ENCODE data around the gene UXS1.

- no peak for TF ChIP-seq FOXA1 (IDR thresholded peaks at IDR 0.05)
- no peak for TF ChIP-seq BHLHE40 (IDR thresholded peaks at IDR 0.05; ENCODE audit: borderline replicate concordance)
- TF ChIP-seq ARNT (IDR thresholded peaks at IDR 0.05): no peak
- no peak for TF ChIP-seq ZNF384 (IDR thresholded peaks at IDR 0.05)
- no peak for TF ChIP-seq NFRKB (IDR thresholded peaks at IDR 0.05)
Observed at GRCh38 chr2:106147665-106148064, 46.4 kb downstream of the UXS1 start.

All from HEK293T (cell line).